Bone marrow (tissue), 2 donors: Measurements from ENCODE around the gene WARS2.
"Not testable (repeated sequence)": the region's sequence is repeated elsewhere in the genome, so short reads cannot be mapped to it uniquely, and the experiment has no call there.

ENCODE experiments used
- DNase-seq, 2 donors: peaks; one replicate each; lab custom pipeline; 2025; lab: John Stamatoyannopoulos, UW

The WARS2 gene

GRCh38 chr1:119139403-119139802 lies 1.1 kb downstream of the WARS2 start:
- DNase-seq, result no peak

GRCh38 chr1:119136401-119136800 lies 4.1 kb downstream of the WARS2 start:
- DNase-seq, result no peak

DNA sequence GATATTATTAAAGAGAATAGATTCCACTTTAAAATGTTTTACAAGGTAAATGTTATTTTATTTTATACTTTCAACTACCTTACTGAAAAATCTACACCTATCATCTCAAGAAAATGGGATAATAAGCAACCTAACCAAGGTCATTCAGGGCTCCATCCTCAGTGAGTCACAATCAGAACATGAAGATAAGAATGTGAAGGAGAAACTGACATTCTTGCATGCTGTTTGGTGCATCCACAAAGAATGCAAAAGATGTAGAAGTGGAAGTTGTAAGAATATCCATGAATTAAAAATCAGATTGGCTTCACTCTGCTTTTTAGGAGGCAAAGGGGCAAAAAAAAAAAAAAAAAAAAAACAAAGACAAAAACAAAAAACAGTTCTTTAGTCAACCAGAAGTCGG lies 6.5 kb downstream of the WARS2 start:
- DNase-seq, result no peak

DNA sequence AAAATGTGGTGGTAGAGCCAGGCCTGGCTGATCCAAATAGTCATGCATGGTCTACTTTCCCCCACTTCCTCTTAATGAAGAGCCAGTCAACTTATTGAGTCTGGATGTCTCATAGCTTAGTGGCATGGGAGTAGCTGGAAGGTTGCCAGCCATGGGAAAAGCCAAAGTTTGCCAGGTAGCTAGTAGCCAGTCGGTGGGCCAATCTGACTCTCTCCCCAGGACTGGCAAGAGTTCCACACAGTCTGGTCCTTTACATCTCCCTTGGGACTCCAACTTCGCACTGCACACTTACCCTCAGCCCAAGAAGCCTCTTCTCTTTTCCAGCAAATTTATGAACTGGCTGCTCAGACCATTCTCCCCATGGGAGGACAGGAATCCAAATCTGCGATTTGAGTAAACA lies 8.3 kb downstream of the WARS2 start:
- DNase-seq, result no peak

- no peak for DNase-seq
Measured at GRCh38 chr1:119125874-119126273, 14.6 kb downstream of the WARS2 start.

DNA sequence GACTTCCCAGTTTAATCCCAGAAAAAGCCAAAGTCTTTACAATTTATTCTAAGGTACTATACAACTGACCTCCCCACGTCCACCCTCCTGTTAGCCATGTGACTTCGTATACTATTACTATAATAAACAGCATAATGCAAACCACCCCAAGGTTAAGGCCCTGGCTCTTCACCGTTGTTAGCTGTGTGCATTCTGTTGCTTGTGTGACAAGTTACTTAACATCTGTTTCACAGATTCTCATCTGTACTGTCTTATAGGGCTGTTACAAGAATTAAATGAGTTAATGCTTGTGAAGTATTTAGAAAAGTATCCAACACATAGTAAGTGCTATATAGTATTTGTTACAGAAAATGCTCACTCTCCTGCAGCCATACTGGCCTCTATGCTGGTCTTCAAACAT lies 15.7 kb downstream of the WARS2 start:
- DNase-seq, result no peak

DNA sequence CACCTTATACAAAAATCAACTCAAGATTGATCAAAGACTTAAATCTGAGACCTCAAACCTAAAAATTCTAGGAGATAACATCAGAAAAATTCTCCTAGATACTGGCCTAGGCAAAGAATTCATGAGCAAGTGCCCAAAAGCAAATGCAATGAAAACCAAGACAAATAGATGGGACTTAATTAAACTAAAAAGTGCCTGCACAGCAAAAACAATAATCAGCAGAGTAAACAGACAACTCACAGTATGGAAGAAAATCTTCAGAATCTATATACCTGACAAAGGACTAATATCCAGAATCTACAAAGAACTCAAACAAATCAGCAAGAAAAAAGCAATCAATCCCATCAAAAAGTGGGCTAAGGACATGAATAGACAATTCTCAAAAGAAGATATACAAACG lies 18.6 kb downstream of the WARS2 start:
- not testable (repeated sequence) for DNase-seq

DNA sequence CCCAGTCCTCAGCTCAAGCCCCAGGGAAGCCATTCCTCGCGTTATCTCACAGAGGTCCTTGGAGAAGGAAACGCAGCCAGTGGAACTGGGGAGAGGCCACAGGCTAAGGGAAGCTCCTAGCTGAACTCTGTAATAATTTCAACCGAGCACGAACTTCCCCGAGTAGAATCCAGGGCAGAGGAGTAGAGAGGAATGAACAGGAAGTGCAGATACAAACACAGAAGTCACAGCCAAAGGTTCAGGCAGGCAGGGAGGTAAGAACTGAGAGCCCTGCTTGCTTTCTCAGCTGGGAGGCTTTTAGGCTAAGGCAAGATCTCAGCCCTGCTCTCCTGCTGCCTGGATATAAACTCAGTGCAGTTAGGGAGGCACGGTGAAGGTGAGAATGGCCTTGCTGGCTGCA lies 23.7 kb downstream of the WARS2 start:
- no peak for DNase-seq

DNA sequence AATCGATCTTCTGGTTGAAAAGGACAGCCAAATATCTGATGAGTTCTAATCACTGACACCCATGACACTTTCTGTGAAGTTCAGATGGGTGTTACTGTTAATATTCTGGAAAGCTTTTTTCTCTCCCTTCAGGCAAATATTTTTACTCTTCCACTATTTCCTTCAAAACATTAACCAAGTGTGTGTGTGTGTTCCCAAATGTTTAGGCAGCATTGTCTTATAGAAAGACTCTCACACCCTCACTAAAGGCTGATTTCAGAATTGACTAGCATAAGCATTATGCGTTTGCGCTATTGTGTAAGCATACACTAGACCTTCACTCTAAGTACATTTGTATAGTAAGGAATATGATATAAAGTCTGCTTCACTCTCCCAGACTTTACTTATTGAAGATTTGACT lies 24.7 kb downstream of the WARS2 start:
- DNase-seq, result no peak

DNA sequence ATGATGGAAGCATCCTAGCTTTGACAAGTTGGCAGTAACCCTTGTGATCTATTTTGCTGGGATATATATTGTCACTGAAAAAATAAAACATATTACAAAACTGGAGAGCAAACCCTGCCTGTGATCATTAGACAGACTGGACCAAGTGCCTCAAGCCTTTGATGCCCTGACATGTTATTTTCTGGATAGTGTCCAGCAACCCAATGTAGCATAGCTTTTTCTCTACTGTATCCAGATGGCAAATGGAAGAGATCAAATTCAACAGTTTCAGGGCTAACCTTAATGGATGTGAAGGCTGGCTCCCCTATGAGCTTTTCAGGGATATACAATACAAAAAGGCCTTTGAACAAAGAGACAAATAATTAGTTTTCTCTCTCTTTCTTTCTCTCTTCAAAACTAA lies 25.1 kb downstream of the WARS2 start:
- no peak for DNase-seq

- DNase-seq, result no peak
Measured at GRCh38 chr1:119114786-119115185, 25.7 kb downstream of the WARS2 start.

DNA sequence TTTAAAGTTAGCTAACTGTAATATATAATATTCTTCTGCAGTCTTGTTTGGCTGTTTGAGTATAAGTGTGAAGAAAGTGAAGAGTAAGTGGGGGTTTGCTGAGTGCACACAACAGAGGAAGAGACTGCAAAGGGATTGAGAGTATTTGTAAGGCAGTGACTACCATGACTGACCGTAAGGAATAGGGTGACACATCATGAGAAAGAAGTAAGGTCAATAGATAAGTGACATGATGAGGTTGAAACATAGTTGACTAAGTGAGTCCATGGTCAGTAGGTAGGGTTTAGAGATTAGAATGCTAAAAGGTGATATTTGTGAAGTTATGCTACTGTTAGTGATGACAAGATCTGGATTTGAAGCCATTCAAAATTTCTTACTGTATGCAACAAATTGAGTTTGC lies 27.7 kb downstream of the WARS2 start:
- no peak for DNase-seq

GRCh38 chr1:119112244-119112643 lies 28.2 kb downstream of the WARS2 start:
- DNase-seq, result no peak

DNA sequence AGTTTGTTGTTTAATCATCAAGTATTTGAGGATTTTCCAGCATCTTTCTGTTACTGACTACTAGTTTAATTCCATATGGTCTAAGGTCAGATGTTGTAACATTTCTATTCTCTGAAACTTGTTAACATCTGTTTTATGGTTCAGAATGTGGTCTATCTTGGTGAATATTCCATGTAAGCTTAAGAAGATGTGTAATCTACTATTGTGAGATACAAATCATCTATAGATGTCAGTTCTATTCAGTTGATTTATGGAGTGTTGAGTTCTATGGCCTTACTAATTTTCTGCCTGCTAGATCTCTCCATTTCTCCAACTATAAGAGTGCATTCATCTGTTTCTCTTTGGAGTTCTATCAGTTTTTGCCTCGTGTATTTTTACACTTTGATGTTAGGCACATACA lies 31.5 kb downstream of the WARS2 start:
- no peak for DNase-seq

DNA sequence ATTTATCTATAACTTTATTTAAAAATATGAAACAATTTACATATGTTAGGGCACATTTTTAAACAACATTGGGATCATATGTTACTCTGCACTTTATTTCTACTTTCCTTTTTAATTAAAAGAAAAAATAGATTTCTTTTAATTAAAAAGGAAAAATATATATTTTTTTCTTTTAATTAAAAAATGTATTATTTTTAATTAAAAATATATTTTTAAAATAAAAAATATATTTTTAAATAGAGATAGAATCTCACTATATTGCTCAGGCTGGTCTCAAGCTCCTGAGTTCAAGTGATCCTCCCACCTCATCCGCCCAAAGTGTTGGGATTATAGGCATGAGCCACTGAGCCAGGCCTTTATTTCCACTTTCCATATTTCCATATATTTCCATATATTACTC lies 36.7 kb downstream of the WARS2 start:
- DNase-seq, result no peak

DNA sequence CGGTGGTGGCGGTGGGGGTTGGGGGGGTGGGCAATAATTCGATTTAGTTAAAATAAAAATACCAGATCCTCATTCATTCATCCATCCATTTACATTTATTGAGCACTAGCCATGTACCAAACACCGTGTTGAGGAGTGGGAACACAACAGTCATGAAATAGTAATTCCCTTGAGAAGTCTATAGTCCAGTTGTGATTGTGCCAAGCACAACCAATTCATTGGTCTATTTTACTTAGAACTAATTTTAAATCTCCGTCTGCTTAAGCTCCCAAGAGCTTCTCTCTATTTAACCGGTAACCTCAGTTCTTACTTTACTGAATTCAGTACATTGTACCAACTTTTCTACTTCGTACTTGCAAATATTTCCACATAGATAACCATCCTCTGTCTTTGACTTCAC lies 38.4 kb downstream of the WARS2 start:
- no peak for DNase-seq

DNA sequence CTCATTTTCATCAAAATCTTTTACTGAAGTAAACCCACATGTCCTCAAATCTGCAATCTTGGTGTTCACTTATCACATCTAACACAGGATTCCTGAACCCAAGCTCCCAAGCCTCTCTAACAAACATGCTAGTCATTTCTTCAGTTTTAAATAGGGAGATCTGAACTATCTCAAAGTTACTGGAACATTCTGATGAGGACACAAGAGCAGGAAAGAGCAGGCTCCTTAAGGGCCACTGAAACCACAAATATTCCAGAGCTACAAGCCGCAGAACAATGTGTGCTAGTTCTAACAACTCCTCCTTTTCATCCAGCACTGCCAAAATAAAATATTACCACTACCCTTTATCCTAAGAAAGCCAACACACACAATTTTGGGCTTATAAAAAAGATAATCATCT lies 38.9 kb downstream of the WARS2 start:
- DNase-seq, result no peak

- DNase-seq, result no peak
Measured at GRCh38 chr1:119099775-119100174, 40.7 kb downstream of the WARS2 start.

GRCh38 chr1:119097380-119097779 lies 43.1 kb downstream of the WARS2 start:
- no peak for DNase-seq

DNA sequence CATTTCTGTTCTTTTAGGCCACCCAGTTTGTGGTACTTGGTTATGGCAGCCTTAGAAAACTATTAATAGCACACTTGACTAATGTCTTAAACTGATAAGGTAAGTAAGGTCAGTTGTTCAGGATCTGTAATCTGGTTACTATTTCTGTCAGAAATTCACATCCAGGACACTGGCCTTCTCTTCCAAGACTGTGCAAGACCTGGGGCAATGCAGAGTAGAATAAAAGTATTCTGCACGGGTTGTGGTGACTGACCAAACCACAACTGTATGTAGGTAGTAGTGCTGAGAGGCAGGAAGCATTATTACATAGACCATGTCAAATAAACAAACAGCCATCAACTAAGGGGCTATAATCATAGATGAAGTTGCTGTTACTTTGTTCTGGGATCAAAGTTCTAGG lies 46.7 kb downstream of the WARS2 start:
- no peak for DNase-seq

- DNase-seq, result no peak
Measured at GRCh38 chr1:119091618-119092017, 48.8 kb downstream of the WARS2 start.

GRCh38 chr1:119090250-119090649 lies 50.2 kb downstream of the WARS2 start:
- DNase-seq, result no peak

DNA sequence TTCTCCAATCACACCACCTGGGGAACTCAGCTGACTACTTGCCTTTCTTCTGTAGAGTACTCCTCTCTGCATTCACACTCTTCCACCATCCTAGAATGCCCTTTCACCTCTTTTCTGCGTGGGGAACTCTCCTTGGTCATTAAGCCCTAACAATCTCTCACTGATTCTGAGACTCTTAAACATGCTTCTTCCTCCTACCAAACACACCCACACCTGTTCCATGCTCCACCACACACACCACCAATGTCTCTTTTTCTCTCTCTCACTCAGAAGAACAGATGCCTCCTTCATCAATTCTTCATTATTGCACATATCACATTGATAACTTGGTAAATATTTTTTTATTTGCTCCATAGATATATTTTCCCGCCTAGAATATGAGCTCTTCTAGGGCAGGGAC lies 53.6 kb downstream of the WARS2 start:
- no peak for DNase-seq

DNA sequence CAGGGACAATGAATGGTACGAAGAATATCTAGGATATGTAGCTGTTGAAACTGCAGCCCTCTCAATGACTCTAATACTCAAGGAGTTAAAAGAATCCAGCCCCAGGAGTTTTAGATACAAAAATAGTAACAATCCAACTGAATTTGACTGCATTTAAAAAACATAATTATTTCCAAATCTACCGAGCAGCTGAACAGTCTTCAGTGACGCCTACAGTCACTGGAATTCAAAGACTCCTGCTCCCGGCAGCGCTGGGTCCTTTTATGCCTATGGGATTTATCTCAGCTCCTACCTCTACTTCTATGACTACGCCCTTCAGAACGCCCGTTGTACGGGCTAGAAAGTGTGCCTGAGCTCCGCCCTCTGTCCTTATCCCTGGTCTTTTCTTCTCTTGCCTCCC lies 55.7 kb downstream of the WARS2 start:
- no peak for DNase-seq

- no peak for DNase-seq
Measured at GRCh38 chr1:119083980-119084379, 56.5 kb downstream of the WARS2 start.
